Stimulated activated CD4-positive, alpha-beta T cell treated with anti-CD3 and anti-CD28 coated beads, Interleukin-15, amount 100 ng/mL, for 1 hour (primary cell): Measurements from ENCODE around the gene ZFP69B.
"Not testable (repeated sequence)": the region's sequence is repeated elsewhere in the genome, so short reads cannot be mapped to it uniquely, and the experiment has no call there.

ENCODE experiments used
- DNase-seq, 2 donors: peaks; one replicate each; pipeline ENCODE4 v3.0.0-alpha.2; 2020; ENCODE audit warnings: low read depth in 1 of 2, low spot score in 1 of 2

Gene ZFP69B

DNA sequence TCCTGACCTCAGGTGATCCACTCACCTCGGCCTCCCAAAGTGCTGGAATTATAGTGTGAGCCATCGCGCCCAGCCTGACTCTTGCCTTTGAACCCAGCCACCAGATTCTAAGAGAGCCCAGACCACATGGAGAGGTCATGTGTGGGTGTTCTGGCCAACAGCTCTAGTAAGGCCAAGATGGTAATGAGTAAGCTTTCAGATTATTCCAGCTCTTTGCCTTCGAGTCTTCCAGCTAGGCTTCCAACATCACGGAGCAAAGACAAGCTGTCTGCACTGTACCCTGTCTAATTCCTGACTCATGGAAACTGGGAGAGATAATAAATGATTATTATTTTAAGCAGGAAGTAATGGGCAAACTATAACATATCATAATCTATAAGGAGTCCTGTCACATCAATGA is 14.8 kb upstream of the ZFP69B start:
- DNase-seq: no peak

GRCh38 chr1:40435876-40436275 is 14.4 kb upstream of the ZFP69B start:
- no peak for DNase-seq

DNA sequence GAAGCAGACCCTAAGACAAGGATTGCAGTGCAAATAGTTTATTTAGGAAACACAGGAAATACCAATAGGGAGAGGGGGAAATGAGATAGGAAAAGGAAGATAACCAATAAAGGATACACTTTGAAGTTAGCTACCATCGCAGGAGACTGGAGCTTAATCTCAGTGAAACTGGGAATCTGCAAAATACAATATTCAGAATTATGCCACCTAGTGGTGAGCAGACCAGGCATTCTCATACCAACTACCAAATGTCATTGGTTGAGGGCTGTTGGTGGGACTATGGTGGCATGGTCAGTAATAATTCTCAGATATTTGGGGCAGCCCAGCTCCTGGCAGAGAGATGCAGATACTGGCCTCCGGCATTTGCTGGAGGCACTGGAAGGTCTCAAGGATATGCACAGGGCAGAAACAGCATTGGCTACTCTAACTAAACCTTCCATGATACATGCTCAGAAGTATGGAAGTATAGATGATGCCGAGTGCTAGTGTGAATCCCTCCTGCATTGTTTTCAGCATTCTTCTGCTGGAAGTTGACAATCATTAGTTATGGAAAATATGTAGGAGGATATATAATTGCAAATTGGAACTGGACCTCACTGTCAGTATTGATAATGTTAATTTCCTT is 11.8 kb upstream of the ZFP69B start:
- DNase-seq: no peak

DNA sequence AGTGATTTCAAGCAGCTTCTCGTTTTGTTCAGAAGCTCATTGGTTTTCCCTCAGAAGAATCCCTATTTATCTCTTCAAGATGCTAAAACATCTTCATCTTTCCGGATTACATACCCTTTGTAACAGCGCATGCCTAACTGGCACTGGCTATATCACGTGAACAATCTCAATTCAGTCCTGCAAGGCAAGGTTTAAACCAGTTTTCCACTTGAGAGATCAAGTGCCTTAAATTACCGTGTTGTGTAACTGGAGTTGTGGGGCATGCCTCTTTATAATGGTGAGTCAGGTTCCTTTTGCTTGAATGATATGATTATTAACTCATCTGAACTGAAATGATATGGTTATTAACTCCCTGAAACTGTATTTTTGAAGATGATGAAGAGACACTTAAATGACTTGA is 11.0 kb upstream of the ZFP69B start:
- no peak for DNase-seq

DNA sequence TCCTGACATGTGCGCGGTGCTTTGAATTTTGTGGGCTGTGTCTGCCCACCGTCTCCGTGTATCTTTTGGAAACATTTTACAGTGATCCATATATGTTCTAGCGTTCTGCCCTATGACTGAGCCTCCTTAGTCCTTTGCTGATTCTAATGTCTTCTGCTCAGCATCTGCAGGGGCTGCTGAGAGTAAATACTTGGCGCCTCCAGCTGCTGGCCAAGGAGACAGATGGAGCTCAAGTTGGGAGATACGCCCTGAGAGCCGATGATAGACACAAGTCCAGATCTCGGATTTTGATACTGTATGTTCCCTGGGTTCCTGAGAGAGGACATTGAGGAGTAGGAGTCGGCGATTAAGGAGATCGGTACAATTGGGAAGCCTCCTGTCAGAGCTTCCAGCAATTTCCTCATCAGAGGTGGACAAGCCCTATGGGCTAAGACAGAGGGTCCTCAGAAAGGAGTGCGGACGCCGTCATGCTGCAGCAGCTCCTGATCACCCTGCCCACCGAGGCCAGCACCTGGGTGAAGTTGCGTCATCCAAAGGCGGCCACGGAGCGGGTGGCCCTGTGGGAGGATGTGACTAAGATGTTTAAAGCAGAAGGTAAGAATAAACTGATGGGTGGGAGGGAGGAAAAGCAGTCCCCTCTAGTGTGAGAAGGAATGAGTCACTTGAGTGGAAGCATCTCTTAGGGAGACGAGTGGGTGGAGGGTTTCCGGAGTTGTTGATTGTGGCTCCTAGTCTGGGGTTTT is 390 bp downstream of the ZFP69B start:
- peak; percentile 40 to 71 for DNase-seq

DNA sequence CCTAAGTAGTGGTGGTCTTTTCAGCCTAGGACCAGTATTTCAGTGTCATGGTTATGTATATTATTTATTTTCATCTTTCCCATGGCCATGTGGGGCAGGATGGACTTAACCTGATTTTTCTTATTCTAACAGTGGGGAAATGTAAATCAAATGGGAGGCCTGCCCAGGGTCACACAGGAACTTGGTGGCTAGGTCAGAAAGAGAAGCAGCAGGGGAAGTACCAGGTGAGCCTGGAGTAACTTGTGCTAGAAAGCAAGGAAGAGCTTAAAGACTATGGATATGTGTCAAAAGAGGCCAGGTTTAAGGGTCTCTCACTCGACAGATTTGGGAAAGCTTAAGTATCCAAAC is 936 bp downstream of the ZFP69B start:
- DNase-seq: no peak

DNA sequence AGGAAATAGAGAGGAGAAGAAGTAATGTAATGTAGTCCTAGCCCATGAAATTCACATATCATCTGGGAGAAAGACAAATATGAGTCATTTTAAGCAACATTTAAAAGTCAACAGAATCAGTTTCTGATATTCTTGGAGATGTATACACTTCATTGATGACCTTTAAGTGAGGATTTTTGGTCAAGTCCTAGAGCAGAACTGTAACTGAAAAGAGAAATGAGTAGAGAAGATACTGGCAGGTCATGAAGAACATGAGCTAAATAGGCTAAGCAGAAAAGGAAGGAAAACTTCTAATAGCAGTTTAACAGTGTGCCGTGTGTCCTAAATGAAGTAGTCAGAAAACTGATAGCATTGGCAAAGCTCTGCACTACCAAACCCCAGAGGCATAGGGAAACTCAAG is 4.6 kb downstream of the ZFP69B start:
- no peak for DNase-seq

GRCh38 chr1:40462956-40463590 is 12.8 kb downstream of the ZFP69B start:
- no peak for DNase-seq

- no peak for DNase-seq
Observed at GRCh38 chr1:40469327-40469726, 19.1 kb downstream of the ZFP69B start.

DNA sequence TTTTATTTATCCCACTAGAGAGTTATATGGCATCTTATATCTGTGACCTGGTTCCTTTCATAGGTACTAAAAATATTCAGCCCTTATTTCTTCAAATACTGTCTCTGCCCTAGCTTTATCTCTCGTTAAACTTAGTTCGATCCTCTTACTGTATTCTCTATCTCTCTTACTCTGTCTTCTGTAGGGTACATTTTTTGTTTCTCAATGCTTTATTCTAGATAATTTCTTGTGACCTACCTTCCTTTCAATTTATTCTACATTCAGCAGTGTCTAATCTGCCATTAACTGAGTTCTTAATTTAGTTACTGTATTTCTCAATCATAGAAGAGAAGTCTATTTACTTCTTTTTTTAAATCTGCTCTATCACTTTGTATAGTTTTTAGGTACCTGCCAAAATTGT is 25.0 kb downstream of the ZFP69B start:
- no peak for DNase-seq

- DNase-seq: peak; percentile 36 to 66
Observed at GRCh38 chr1:40476924-40477677, 26.8 kb downstream of the ZFP69B start, which contains the start of gene ZFP69. ZFP69 (plus strand) TSS chr1:40477290; CDS start chr1:40479362, 2,072 bp downstream.

- DNase-seq: no peak
Observed at GRCh38 chr1:40477678-40478053, 27.4 kb downstream of the ZFP69B start.

- no peak for DNase-seq
Observed at GRCh38 chr1:40478276-40478675, 28.0 kb downstream of the ZFP69B start.

- DNase-seq: no peak
Observed at GRCh38 chr1:40479156-40479555, 28.9 kb downstream of the ZFP69B start.

GRCh38 chr1:40495315-40495903 is 45.1 kb downstream of the ZFP69B start:
- DNase-seq: no peak

- DNase-seq: not testable (repeated sequence)
Observed at GRCh38 chr1:40502651-40503050, 52.4 kb downstream of the ZFP69B start.

DNA sequence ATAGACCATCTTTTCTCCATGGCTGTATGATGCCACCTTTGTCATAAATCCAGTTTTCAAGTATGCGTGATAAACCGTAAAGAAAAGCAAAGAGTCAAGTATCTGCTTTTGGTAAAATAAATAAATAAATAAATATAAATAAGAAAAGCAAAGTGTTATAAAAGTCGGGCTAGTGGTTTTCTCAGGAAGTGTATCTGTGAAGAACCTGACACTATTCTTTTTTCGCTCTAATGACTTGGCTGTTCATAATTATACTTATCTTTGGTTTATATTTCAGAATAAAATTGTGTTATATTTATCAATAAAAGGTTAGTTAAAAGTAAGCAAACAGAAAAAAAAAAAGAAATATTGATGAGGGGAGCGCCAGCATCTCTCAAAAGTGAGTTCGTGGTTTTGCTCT is 57.7 kb downstream of the ZFP69B start:
- no peak for DNase-seq

- DNase-seq: peak; percentile 64 to 80
Observed at GRCh38 chr1:40508375-40509341, 58.4 kb downstream of the ZFP69B start, which contains the start of gene EXO5. EXO5 (plus strand) TSS chr1:40508767; CDS start chr1:40514545, 5,778 bp downstream.
